GM21825 (cell line): Measurements from ENCODE around the gene TSPOAP1.
A peak's percentile ranks its signal among the peaks of the same experiment; 100 is the strongest.

Experiments
- ATAC-seq: cut with Tn5 transposase; IDR thresholded peaks from one replicate; pipeline ENCODE4 v1.9.1; 2021; ENCODE audit warnings: mild to moderate bottlenecking, moderate library complexity; ENCODE audit not compliant: unreplicated experiment

Gene TSPOAP1

DNA sequence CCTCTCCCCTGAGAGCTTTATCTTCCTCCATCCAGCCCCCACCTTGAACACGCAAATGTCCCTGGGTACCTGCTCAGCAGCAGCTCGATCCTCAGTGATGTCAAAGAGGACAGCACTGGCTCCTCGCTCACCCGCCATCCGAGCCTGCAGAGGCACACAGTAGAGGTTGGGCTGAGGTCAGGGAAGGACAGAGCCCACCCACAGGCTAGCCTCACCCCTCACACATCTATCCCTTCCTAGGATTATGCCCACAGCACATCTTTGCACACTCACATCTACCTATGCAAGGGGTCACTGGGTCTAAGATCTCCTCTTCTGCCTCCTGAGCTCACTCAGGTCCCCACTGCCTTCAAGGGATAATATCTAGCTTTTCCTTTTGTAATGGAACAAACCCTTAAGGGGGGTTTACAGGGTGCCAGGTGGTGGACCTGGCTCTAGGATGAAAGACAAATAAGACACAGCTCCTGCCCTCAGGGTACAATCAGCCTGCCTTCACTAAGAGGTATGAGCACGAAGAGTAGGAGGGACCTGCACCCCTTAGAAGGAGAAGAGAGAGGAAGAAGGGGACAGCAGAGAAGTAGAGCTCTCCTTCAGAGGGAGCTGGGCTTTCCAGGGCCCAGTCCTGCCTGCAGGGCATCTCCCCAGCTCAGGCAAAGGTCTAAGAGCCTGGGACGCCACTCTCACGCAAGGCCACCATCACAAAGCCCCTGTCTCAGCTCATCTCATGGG, 35.0 kb upstream of the TSPOAP1 start:
- no peak for ATAC-seq

DNA sequence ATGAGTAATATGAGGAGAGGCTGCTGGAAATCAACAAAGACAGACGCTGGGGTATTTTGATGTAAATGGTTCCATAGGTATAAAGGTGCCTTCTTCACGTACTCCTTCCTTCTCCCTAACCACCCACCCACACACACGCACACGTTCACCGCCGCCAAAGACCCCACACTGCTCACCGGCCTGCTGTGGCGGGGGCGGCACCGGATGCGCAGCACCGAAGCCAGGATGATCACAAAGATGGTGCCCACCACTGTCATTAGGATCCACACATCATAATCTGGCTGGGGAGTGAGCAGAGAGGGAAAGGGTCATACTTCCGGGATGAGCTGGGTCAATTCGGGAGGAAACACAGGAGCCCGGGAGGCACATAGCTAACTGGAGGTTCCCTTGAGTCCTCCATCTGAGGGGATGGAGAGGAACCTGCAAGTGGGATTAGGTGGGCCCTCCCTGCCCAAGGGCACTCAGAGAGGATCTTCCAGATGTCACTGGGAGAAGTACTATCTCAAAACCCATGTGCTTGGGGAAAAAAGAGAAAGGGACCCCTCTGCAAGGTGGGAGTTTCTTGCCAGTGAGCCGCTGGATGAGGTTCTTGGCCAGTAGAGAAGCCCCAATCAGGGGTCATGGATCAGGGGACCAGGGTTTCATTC, 33.9 kb upstream of the TSPOAP1 start:
- no peak for ATAC-seq

DNA sequence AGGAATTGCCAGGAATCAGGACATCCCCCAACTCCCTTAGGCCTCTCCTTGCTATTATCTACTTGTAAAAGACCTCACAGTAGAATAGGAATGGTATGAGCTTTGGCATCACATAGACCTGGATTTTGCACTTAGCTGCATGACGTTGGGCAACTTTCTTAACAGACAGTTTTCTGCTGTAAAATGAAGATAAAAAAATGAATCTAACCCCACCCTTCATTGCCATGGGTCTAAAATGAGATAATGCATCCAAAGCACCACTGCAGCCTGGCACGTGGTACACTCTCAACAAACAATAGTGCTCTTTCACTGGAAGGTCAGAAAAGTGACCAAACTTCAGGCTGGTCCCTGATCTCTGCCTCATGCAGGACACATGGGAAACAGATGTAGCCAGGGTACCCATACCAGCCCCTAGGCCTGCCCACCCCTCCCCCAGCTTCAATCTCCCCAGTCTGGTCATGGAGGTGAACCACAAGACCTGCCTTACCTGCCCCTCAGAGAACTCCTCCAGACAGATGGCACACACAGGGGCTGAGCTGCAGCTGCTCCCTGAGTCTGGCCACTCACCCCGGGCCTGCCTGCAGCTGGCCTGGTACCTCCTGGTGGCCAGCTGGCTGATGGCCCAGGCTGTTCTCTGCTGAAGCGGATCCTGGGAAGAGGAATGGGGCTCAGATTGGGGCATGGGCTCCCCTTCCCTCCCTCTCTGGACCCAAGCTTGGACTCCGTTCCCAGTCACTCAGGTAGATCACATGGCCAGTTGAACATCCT, 31.9 kb upstream of the TSPOAP1 start:
- no peak for ATAC-seq

DNA sequence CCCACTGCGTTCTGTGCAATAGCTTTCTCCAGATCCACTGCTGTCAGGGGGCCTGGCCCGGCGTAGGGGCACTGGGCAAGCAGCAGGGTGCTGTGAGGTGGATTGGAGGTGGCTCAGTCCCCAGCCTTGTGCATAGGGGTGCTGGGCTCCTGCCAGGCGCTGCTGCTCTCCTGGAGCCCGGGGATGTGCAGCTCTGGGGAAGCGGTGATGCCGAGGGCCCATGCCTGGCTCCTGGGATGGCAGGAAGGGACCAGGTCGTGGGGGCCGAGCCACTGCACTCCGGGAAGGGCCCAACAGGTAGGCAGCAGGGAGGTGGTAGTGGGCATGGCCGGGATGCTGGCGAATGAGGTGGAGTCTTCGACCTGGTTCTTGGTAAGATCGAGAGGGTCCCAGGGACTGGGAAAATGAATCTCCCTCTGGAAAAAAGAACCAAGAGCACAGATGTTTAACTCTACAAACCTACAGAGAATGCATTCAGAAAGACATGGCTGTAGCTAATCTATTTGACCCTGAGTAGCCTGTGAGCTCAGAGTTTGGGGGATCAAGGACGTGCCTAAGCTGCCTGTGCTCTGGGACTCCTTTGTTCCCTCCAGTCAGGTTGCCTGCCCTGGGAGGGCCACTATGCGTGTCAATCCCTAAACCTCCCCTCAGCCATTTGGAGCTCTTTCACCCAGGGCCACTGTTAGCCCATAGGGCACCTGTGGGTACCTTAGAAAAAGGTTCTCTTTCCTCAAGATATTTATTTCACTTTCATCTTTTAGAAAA, 30.0 kb upstream of the TSPOAP1 start:
- ATAC-seq, result no peak

DNA sequence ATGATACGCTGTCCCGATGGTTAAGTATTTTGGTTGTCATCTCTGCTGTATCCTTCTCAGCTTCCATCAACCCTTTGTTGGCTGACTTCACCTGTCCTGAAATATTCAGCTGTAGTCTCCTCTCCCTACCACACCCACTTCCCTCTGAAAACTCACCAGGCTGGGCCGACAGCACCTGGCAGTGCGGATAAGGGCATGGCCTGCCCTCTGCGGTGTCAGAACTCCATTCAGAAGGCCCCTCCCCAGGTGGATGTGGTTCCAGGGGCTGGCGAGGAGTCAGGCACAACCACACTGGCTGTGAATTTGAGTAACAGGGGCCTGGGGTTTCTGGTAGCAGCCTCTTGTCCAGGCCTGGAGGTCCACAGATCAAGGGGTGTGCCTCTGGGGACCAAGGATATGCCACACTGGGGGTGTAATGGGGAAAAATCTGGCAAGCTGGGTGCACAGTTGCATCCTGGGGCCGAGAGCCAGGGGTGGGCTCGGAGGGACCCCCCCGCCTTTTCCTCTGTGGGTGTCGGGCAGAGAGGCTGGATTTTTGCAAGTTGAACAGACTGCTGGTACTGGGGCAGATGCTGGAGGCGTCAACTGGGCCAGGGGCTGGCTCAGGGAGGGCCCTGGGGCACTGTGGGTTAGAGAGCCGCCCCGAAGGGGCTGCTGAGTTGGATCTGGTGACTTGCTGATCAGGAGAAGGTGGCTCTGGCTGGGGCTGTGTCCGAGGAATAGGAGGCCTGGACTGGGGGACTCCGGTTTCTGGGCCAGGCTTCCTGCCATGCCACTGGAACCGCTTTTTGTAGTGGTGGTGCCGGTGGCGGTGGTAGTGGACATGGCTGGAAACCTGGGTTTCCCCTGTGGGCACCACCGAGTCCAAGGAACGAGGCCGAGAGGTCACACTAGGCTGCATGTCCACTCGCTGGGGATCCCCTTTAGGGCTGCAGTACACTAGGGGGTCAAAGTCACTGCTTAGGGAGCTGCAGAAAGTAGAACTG, 29.0 kb upstream of the TSPOAP1 start:
- no peak for ATAC-seq

DNA sequence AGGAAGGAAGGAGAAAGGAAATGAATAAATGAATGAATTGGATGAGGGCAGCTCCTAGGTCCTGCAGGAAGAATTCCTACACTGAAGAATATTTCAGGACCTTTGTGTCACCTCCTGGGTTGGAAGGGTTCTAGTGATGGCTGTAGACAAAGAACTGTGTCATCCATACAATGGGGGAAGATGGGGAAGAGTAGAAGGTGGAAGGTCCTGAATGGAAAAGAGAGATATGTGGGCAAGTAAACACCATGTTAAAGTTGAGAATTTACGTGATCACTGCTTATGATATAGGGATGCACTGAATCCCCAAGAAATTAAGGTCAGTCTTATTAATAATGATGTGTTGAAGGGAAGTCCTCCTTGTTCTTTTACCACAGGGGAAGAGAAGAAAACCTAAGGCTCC, 27.6 kb upstream of the TSPOAP1 start:
- ATAC-seq, result no peak

DNA sequence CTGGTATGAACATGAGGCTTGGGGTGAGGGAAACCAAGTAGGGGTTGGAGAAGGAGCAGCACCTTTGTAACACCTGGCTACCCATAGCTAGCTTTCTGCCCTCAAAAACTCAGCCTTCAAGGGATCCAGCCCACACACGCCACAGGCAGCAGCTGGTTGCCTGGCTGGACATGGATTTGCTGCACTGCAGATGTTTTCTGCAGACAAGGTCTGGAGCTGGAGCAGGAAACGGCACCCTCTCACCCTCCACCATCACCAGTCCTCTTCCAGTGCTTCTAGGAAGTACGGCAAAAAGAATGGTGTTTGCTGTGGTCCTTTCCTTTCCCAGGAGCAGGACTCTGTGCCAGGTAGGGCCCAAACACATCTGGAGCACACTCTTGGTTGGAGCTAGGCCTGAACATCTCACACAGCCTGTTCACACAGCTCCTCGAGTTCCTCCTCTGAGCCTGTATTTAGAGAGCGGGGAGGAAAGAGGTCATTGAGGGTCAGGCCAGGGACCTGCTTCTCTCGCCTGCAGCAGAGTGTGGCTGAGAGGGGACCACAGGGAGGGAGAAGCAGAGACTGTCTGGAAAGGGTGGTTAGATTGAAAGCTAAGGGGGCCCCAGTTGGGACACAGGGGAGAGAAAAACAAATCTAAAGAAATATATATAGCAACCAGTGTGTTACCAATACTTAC, 26.1 kb upstream of the TSPOAP1 start:
- no peak for ATAC-seq

DNA sequence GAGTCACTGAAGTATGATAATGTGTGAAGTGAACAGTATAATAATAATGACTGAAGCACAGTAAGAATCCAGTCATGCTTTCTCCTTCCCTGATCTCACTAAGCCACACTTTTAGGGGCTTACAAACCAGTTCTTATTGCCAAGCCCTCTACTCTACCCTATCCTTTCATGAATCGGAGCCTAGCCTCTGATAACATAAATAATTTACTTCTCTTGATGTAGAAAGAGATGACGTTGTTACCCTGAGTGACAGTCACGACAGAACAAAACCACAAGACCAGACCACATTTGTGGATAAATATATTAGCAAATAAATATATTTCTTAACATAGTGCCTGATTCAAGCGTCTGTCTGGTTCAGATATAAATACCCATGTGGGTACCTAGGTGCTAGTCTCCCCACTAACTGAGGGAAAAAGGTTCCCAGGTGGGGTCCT, 24.8 kb upstream of the TSPOAP1 start:
- ATAC-seq, result no peak

DNA sequence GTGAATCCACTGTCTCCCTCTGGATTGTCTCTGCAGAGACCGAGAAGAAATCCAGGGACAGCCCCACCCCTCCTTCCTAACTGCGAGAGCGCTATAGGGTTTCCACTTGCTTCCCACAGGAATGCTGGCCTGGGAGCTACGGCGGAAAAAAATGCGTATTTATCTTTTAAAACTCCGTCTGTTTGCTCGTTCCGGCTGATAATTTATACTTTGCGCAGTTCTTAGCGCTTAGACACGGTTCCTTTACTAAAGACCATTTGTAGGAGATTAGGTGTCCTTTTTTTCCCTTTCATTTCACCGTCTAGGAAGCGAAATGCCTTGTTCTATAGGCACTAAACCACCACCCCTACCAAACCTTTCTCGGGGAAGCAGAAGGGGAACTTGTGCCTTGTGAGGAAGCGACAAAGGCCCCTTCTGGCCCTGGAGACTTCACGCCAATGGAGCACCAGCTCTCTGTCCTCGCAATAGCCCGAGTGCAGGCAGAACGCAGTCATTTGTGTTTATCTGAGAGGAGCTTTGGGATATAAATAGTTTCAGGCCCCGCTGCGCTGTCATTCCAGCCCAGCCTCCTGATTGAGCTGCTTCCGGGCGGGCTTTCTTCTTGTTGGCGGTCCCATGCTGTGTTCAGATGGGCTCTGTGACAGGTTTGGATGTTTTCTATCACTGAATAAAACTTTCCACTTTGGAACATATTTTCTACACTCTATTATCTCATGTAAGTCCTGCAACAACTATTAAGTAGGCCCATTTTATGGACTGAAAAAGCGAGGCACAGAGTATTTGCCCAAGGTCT, 24.2 kb upstream of the TSPOAP1 start:
- ATAC-seq, result no peak

DNA sequence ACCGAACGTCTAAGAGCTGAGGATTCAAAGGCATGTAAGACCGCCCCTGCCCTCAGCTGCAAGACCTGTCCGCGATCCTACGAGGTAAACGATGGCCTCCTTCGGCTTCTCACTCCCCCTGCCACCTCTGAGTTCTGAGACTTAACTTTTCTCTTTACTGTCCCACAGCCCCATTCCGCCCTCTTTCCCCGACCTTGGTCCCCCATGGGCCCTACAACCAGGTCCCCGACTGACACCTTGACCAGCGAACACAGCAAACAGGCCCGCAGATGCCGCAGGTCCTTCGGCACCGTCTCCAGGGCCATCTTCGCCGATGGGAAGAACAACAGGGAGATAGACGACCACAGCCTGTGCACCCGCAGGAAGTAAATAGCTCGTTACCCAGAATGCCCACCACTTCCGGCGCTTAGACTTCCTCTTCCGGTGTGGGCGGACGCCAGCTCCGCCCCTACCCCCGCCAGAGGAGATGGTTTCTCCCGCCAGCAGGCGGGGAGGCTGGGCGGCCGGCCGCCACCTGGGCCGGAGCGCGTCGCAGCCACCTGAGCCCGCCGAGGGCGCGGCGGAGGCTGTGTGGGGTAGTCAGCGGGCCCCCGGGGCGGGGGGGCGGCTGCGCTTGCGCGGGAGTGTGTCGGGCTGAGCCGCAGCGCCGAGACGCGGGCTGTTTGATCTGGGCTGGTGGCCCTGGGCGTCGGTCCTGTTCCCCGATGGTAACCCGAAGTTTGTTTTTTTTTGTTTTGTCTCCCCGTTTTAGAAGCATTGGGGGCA, 23.4 kb upstream of the TSPOAP1 start, which contains the start of gene SUPT4H1:
Gene SUPT4H1 (minus strand): TSS at position 371 of the 765 bp plus-strand sequence. CDS start 66 bp downstream, at position 305.
- ATAC-seq, result peak; percentile 80

DNA sequence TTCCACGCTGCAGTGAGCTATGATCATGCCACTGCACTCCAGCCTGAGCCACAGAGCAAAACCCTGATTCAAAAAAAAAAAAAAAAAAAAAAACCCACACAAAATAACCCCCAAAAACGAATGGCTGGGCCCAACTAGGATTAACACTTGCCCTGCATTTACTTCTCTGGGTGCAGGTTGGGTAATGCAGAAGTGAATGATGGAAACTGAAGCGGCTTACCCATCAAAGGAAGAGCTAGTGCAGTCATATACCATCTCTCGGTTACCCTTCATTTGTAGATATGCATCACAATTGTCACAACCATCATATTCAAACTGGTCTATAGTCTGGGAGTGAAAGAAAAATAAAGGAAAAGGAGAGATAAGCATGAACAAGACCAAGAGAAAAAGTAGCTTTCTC, 22.6 kb upstream of the TSPOAP1 start:
- no peak for ATAC-seq

DNA sequence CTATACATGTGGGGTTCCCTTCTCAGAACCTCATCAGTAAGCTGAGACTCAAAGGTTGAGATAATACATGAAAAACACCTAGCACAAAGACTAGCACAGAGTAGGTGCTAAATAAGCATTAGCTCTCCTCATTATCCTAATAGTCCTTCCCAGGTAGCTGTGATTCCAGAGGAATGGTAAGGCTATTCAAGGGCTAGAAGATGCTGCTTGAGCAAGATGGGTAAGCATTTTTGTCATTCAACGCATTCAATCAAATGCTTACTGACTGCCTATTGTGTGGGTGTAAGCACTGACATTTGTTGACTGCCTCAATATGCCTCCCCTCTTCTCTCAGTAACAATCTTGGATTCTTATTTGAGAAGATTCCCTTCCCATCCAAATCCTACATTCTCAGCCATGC, 19.4 kb upstream of the TSPOAP1 start:
- no peak for ATAC-seq

DNA sequence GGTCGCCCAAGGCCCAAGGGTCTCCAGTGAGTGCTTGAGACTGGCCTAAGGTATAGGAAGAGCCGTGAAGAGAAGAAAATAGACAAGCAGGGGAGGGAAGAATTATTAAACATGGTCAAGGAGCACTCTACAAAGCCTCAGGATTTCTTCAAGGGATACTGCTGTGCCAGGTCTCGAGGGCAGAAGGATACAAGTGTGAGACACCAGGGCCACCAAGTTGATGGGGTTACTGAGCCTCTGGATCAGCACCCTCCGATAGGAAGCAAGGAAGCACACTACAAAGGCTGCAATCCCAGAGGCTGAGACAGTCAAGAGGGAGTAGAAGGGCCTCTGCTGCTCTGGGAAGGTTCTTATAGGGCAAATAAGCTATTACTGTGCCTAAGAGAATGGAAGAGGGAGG, 16.9 kb upstream of the TSPOAP1 start:
- ATAC-seq, result no peak

DNA sequence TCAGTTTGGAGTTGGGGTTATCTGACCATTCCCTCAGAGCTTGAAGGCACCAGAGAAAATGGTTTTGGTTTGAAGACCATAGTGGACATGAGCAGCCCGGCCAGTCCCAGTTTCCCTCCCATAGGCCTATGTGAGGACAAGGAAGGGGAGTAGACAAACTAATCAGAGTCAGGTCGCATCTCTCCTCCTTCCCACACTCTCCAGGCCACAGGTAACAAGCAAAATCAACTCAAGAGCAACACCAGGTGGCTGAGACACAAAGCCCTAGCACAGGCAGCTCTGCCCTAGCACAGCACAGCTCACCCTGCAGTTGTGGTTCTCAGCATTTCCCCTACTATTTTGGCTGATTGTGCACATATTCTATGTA, 16.2 kb upstream of the TSPOAP1 start:
- ATAC-seq, result peak; percentile 41

DNA sequence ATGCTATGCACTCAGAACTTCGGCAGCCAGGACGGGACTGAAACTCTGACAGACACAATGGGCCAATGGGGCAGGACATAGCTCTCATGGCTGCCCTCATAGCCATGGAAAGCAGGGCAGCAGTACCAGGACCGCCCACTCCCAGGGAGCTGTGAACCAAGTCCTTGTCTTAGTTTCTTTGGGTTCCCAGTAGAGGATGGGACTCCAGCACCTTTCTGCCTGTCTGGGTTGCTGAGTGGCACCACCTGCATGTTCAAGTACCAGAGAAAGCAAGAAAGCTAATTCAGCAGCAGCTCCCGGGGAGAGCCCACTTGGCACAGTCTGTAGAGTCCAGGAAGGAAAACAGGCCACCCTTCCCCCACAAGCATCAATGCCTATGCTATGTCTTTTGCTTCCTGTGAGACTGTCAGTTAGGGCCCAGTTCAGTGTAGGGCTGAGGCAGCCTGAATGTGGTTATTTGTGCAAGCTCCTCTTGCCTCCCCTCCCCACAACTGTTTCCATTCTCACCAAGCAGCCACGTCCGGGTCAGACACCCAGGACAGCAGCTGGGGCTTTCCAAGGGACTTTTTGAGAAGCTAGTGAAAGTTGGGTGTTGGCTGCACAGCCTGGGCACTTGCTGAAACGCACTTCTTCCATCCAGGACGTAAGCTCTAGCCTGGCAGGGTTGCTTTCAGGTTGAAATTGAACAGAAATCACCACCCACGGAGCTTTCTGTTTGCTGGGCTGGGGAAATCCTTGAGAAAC, 15.6 kb upstream of the TSPOAP1 start:
- ATAC-seq, result peak; percentile 71

DNA sequence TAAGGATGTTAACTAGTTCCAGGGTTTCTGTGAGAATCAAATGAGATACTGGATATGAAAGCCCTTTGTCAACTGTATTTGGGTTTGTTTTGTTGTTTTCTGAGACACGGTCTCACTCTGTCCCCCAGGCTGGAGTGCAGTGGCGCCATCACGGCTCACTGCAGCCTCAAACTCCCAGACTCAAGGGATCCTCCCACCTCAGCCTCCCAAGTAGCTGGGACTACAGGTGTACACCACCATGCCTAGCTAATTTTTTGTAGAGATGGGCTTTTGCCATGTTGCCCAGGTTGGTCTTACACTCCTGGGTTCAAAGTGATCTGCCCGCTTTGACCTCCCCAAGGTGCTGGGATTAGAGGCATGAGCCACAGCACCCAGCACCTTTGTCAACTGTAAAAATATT, 14.5 kb upstream of the TSPOAP1 start:
- ATAC-seq, result no peak

DNA sequence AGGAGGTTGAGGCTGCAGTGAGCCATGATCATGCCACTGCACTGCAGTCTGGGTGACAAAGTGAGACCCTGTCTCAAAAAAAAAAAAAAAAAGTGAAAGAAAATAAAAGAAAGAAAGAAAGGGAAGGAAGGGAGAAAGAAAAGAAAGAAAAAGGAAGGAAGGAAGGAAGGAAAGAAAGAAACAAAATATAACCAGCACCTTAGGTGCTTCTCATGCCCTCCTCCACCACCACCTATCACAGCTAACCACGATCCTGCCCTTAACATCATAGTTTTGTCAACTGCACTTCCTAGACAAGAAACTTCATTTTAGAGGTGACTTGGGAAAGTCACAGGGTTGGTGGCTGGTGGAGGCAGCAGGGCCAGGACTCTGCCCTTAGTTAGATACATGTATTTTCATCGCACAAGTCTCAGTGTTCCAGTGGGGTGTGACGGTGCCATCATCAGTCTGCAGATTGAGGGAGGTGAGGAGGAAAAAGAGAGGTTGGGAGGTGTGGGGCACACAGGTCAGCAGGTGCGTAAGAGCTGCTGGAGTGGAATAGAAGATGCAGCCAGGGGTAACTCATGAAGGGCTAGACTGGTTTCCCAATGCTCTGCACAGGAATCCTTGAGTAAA, 13.4 kb upstream of the TSPOAP1 start:
- ATAC-seq, result no peak
